Stimulated activated CD8-positive, alpha-beta memory T cell treated with anti-CD3 and anti-CD28 coated beads, Interleukin-2, amount 100 ng/mL, for 1 hour (primary cell): ENCODE results near the gene P2RX2.

Source experiments
- DNase-seq, 2 donors: peaks; one replicate each; pipeline ENCODE4 v3.0.0-alpha.2; 2020; ENCODE audit warnings: low read depth in 2 of 2

Gene P2RX2

GRCh38 chr12:132662901-132663755 lies 44.6 kb downstream of the P2RX2 start:
- no peak for DNase-seq

- no peak for DNase-seq
Measured at GRCh38 chr12:132664206-132665148, 45.9 kb downstream of the P2RX2 start.

- DNase-seq, result no peak
Measured at GRCh38 chr12:132665149-132665491, 46.5 kb downstream of the P2RX2 start.

- DNase-seq, result no peak
Measured at GRCh38 chr12:132665794-132666193, 47.2 kb downstream of the P2RX2 start.

- DNase-seq, result no peak
Measured at GRCh38 chr12:132668191-132669088, 49.9 kb downstream of the P2RX2 start.

- DNase-seq, result no peak
Measured at GRCh38 chr12:132669166-132669879, 50.7 kb downstream of the P2RX2 start.
